NCI-H460 (cell line): ENCODE results near the gene CIAPIN1. TPM values are rescaled to one million over a fixed set of nuclear protein-coding genes. Genes with fewer than 3 reads are reported as not detected.
"Not testable (repeated sequence)": the region's sequence is repeated elsewhere in the genome, so short reads cannot be mapped to it uniquely, and the experiment has no call there.

Source experiments
- DNase-seq: peaks from one replicate; pipeline ENCODE4 v3.0.0-alpha.2; 2016; ENCODE audit warnings: low read depth; ENCODE audit errors: extremely low read depth
- total RNA-seq: library from RNA; depleted of rRNA; stranded (reverse); fragments of >200 nt; shearing (Covaris generic); gene quantifications from 2 replicates; pipeline ENCODE4 v1.2.3, GENCODE V29; 2014

Gene CIAPIN1
- total RNA-seq, 1 experiment from 2014 or later: 107 TPM

GRCh38 chr16:57409870-57410587 lies 37.2 kb downstream of the CIAPIN1 start:
- DNase-seq: no peak

DNA sequence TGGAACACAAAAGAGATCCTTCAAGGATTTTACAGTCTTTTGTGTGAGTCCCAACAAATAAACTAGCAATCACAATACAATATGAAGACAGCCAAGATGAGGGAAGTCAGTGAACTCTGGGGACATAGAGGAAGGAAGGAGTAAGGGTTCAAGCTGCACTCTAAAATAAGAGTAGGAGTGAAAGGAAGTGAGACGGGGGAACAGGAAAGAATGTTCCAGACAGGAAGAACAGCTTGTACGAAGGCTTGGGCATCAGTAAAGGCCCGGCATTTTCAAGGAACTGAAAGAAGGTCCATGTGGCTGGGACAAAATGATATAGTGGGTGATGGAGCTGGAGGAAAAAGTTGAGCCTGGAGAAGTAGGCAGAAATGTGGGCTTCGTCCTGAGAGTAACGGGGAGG lies 38.1 kb downstream of the CIAPIN1 start:
- DNase-seq: no peak

DNA sequence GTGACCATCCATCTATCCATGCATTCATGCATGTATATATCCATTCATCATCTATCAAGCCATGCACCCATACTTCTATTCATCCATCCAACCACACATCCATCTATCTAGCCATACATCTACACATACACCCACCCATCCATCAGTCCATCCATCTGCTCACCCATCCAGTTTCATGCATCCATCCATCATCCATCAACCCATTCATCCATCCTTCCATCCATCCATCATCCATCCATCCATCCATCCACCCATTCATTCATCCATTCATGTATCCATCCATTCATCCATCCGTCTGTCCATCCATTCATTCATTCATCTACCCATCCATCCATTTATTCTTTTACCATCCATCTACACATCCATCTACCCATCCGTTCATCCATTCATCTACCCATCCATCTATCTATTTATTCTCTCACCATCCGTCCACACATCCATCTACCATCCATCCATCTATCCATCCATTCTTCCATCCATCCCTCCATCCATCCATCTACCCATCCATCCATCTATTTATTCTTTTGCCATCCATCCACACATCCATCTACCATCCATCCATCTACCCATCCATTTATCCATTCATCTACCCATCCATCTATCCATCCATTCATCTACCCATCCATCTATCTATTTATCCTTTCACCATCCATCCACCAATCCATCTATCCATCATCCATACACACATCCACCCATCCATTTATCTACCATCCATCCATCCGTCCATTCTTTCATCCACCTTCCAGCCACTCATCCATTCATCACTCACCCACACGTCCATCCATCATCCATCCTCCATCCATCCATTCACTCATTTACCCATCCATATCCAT lies 39.4 kb downstream of the CIAPIN1 start:
- no peak for DNase-seq

- DNase-seq: no peak
Measured at GRCh38 chr16:57406881-57407280, 40.3 kb downstream of the CIAPIN1 start.

- DNase-seq: no peak
Measured at GRCh38 chr16:57405097-57405496, 42.1 kb downstream of the CIAPIN1 start.

DNA sequence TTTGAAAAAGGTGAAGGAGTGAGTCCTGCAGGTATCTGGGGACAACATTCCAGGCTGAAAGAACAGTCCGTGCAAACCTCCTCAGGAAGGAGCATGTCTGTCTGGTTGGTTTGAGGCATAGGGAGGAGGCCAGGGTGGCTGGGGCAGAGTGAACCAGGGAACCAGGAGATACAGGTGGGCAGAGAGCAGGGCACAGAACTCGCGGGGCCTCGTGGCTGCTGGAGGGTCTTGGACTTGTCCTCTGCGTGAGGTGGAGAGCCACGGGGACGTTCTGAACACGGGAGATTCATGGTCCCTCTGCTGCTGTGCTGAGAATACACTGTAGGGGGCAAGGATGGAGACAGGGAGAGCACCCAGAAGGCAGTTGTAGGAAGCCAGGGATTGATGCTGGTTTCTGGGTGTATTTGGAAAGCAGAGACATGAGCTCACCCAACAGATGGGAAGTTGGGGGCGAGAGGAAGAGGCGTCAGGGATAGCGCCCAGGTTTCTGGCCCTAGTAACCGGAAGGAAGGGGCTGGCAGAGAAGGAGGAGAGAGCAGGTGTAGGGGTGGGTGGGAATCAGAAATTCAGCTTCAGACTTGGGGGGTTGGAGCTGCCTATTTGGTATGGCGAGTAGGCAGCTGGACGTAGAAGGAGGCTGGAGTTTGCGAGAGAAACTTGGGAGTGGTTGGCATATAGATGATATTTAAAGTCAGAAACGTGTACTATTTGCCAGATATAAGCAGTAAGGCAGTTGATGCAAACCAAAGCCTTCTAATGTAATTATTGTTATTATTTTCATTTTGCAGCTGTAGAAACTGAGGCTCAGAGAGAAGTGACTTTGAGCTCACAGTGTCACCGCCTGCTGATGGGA lies 43.0 kb downstream of the CIAPIN1 start, which contains the start of gene CCL17:
Gene CCL17 (plus strand): TSS at position 803 of the 853 bp plus-strand sequence. CDS start 9,166 bp downstream, outside the sequence.
- no peak for DNase-seq

DNA sequence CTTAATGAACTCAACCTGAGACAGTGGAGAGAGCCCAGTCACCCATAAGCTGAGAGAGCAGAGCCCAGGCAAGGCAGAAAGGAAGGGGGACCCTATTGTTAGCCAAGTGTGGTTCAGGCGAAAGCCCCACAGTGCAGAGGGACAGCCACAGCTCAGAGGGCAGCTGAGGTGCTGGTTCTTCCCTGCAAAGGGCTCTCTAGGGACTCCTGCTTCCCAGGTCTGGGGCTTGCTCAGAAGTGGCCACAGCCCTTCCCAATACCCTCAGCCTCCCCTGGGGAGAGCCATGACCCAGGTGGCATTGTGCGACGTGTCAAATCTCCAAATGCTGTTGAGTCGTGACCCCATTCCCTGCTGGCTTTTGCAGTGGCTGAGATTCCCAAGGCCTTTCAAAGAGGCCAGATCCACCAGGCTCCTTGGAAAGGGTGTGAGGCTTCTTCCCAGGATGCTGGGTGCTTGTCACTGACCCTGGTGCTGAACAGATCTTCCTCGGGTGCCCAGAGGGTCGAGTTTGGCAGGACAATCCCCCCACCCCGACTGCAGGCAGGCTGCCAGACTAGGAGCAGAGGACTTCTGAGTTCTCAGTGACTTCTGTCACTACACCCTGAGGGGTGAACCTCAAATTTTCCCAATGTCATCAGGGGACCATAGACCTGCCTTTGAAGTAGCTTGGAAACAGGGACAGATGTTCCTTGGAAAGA lies 45.1 kb downstream of the CIAPIN1 start:
- DNase-seq: no peak

DNA sequence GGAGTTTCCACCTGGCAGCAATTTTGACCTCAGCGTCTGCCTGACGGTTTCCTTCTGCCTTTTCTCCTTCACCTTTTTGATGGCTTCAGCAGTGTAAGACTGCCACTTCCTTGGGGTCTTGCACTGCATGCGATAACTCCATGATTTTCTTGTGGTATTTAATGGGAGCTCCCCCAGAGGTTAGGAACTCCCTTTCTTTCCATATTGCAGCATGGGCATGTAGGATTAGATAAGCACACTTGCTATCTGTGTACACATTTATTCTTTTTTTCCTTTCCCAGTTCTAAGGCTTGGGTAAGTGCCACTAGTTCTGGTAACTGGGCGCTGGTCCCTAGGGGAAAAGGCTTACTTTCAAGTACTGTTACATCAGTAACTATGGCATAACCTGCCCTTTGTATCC lies 49.7 kb downstream of the CIAPIN1 start:
- not testable (repeated sequence) for DNase-seq

- no peak for DNase-seq
Measured at GRCh38 chr16:57396786-57397185, 50.4 kb downstream of the CIAPIN1 start.

DNA sequence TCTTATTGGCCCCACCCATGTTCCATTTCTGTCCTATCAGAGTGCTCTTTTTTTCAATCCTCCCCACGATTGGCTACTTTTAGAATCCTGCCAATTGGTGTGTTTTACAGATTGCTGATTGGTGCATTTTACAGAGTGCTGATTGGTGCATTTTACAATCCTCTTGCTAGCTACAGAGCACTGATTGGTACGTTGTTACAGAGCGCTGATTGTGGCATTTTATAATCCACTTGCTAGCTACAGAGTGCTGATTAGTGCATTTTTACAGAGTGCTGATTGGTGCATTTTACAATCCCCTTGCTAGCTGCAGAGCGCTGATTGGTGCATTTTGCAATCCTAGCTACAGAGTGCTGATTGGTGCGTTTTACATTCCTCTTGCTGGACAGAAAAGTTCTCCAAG lies 52.2 kb downstream of the CIAPIN1 start:
- DNase-seq: no peak

- no peak for DNase-seq
Measured at GRCh38 chr16:57394444-57394843, 52.7 kb downstream of the CIAPIN1 start.

- DNase-seq: no peak
Measured at GRCh38 chr16:57392694-57393093, 54.5 kb downstream of the CIAPIN1 start.

DNA sequence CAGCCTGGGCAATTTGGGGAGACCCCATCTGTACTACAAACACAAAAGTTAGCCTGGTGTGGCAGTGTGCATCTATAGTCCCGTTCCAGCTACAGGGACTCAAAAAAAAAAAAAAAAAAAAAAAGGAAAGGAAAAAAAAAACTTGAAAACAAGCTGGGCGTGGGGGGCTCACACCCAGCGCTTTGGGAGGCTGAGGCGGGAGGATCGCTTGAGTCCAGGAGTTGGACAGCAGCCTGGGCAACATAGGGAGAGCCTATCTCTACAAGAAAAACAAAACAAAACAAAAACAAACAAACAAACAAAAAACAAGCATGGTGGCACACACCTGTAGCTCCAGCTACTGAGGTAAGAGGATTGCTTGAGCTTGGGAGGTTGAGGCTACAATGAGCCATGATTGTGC lies 55.5 kb downstream of the CIAPIN1 start:
- DNase-seq: no peak

- no peak for DNase-seq
Measured at GRCh38 chr16:57391300-57391699, 55.9 kb downstream of the CIAPIN1 start.

DNA sequence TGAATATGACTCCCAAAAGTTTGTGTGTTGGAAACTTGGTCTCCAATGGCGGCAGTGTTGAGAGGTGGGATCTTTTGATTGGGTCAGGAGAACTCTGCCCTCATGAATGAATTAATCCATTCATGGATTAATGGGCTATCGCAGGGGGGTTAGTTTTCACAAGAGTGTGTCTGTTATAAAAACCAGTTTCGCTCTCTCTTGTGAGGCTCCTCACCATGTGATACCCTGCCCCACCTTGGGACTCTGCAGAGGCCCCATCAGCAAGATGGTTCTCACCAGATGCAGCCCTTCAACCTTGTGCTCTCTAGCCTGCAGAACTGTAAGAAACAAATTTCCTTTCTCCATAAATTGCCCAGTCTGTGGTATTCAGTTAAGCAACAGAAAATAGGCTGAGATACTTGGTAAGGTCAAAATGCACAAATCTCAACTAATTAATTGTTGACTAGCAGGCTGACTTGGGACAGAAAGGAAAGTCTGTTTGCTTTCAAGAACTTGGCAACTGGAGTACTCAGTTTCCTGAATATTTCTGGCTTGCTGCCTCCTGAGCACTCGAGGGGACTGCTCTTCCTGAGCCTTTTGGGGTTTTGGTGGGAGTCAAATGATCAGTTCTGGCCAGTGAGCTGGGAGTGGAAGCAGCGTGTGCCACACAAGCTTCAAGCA lies 56.4 kb downstream of the CIAPIN1 start:
- DNase-seq: no peak

GRCh38 chr16:57389087-57389468 lies 58.1 kb downstream of the CIAPIN1 start:
- DNase-seq: no peak

DNA sequence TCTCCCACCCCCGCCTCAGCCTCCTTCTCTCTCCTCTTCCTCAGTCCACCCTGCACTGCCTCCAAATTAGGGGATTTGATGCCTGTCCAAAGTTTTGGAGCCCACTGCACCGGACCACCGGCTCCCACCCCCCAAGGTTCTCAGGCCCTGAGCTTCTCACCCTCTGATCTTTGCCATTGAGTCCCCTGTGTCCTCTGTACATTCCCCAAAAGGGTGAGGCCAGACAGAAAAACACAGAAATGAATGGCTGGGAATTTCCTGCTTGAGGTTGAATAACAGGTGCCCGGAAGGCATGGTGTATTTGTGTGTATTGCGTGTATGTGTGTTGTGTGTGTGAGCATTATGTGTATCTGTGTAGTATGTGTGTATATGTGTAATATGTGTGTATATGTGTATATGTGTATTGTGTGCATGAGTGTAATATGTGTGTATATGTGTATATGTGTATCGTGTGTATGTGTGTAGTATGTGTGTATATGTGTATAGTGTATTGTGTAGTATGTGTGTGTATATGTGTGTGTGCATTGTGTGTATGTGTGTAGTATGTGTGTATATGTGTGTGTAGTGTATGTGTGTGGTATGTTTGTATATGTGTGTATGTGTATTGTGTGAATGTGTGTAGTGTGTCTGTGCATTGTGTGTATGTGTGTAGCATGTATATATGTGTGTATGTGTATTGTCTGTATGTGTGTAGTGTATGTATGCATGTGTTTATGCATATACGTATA lies 58.7 kb downstream of the CIAPIN1 start:
- no peak for DNase-seq

GRCh38 chr16:57387598-57388354 lies 59.4 kb downstream of the CIAPIN1 start:
- no peak for DNase-seq
